ENCODE results near the gene STPG2.

DNA sequence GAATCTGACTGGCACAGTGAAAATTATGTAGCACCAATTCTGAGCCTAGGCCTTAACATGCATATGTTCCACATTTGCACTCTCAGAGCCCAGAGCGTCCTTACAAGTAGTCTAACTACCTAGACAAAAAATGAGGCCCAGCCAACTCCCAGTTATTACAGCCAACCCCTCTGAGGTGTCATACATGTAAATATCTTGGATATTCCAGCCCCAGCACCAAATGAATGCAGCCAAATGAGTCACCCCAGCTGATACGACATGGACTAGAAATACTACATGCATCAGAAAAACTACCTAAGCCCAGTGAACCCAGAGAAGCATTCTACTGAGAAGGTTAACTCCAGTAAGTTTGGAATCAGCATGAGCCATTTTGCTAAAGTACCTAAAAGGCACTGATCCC, 145.1 kb downstream of the STPG2 start:
- TF ChIP-seq, protein P1, sequence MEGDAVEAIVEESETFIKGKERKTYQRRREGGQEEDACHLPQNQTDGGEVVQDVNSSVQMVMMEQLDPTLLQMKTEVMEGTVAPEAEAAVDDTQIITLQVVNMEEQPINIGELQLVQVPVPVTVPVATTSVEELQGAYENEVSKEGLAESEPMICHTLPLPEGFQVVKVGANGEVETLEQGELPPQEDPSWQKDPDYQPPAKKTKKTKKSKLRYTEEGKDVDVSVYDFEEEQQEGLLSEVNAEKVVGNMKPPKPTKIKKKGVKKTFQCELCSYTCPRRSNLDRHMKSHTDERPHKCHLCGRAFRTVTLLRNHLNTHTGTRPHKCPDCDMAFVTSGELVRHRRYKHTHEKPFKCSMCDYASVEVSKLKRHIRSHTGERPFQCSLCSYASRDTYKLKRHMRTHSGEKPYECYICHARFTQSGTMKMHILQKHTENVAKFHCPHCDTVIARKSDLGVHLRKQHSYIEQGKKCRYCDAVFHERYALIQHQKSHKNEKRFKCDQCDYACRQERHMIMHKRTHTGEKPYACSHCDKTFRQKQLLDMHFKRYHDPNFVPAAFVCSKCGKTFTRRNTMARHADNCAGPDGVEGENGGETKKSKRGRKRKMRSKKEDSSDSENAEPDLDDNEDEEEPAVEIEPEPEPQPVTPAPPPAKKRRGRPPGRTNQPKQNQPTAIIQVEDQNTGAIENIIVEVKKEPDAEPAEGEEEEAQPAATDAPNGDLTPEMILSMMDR (conservative IDR thresholded peaks at IDR 0.05): no peak
- no peak for TF ChIP-seq EZH2 (IDR thresholded peaks at IDR 0.05; ENCODE audit: low read depth)
